ENCODE results near the gene SLC66A2. TPM values are rescaled to one million over a fixed set of nuclear protein-coding genes. Genes with fewer than 3 reads are reported as not detected.

SLC66A2 gene
- total RNA-seq, 4 donors from 2014 or later: 93.5 to 193 (median 100) TPM

GRCh38 chr18:79905389-79905911 lies 46.0 kb downstream of the SLC66A2 start:
- Histone ChIP-seq H3K27me3 (no peaks in the 10 kb centered on the region), H3K4me3 (replicated peaks in 1 of 3) (no peak overlapping the region), H3K9me3 (no peaks in the 10 kb centered on the region), H3K36me3 (peaks cover 17 to 18% of the 10 kb centered on the region in 2 donors), H3K4me1 (no peaks in the 10 kb centered on the region), H3K27ac (no peak overlapping the region)
- DNase-seq: no peak
- 91 to 95% methylated on average over 19 to 21 of the region's 21 CpGs for WGBS, 2 donors
- intact Hi-C loops (cut with DNase I): no loop called here
- TF ChIP-seq CTCF (IDR thresholded peaks at IDR 0.05): no peak
- no peak for TF ChIP-seq POLR2A (IDR thresholded peaks at IDR 0.05)

GRCh38 chr18:79904357-79905147 lies 46.9 kb downstream of the SLC66A2 start:
- Histone ChIP-seq H3K27ac (no peak overlapping the region), H3K36me3 (peaks cover 17 to 18% of the 10 kb centered on the region in 2 donors), H3K4me3 (replicated peaks in 1 of 3) (no peak overlapping the region), H3K27me3 (no peaks in the 10 kb centered on the region), H3K9me3 (no peaks in the 10 kb centered on the region), H3K4me1 (no peaks in the 10 kb centered on the region)
- WGBS, 2 donors: 95 to 97% methylated on average over 14 to 21 of the region's 27 CpGs
- TF ChIP-seq CTCF (IDR thresholded peaks at IDR 0.05) (no peak), POLR2A (IDR thresholded peaks at IDR 0.05) (no peak)
- no peak for DNase-seq
- intact Hi-C loops (cut with DNase I): no loop called here

- intact Hi-C loops (cut with DNase I): no loop called here
- Histone ChIP-seq H3K9me3 (no peaks in the 10 kb centered on the region), H3K4me1 (no peaks in the 10 kb centered on the region), H3K36me3 (peaks cover 17 to 18% of the 10 kb centered on the region in 2 donors), H3K4me3 (replicated peaks in 1 of 3) (no peak overlapping the region), H3K27me3 (no peaks in the 10 kb centered on the region), H3K27ac (no peak overlapping the region)
- no peak for TF ChIP-seq CTCF (IDR thresholded peaks at IDR 0.05)
- no peak for TF ChIP-seq POLR2A (IDR thresholded peaks at IDR 0.05)
- 94 to 96% methylated on average over 9 to 22 of the region's 25 CpGs for WGBS, 2 donors
- DNase-seq: no peak
Measured at GRCh38 chr18:79903787-79904356, 47.6 kb downstream of the SLC66A2 start.

- no peaks in the 10 kb centered on the region for H3K9me3 ChIP-seq
- WGBS, 2 donors: 94 to 95% methylated on average over 23 to 26 of the region's 28 CpGs
- no peak for TF ChIP-seq CTCF (IDR thresholded peaks at IDR 0.05)
- H3K4me1 ChIP-seq: no peaks in the 10 kb centered on the region
- no peaks in the 10 kb centered on the region for H3K27me3 ChIP-seq
- H3K4me3 ChIP-seq (replicated peaks in 1 of 3): no peak overlapping the region
- intact Hi-C loops (cut with DNase I): no loop called here
- H3K27ac ChIP-seq: no peak overlapping the region
- peaks cover 17 to 18% of the 10 kb centered on the region in 2 donors for H3K36me3 ChIP-seq
- no peak for DNase-seq
Measured at GRCh38 chr18:79903071-79903635, 48.3 kb downstream of the SLC66A2 start.

- H3K4me1 ChIP-seq: no peaks in the 10 kb centered on the region
- H3K9me3 ChIP-seq: no peaks in the 10 kb centered on the region
- 97 to 98% methylated on average over 17 to 20 of the region's 20 CpGs for WGBS, 2 donors
- H3K27ac ChIP-seq: no peak overlapping the region
- TF ChIP-seq POLR2A (IDR thresholded peaks at IDR 0.05): no peak
- TF ChIP-seq CTCF (IDR thresholded peaks at IDR 0.05): no peak
- intact Hi-C loops (cut with DNase I): no loop called here
- H3K4me3 ChIP-seq (replicated peaks in 1 of 3): no peak overlapping the region
- H3K36me3 ChIP-seq: peaks cover 17 to 18% of the 10 kb centered on the region in 2 donors
- no peak for DNase-seq
- no peaks in the 10 kb centered on the region for H3K27me3 ChIP-seq
Measured at GRCh38 chr18:79902640-79903039, 48.8 kb downstream of the SLC66A2 start.
